HL-60 (cell line): ENCODE data around the gene F8A2.
"Not testable (repeated sequence)": the region's sequence is repeated elsewhere in the genome, so short reads cannot be mapped to it uniquely, and the experiment has no call there.

ENCODE experiments used
- GABPA ChIP-seq: IDR thresholded peaks from 2 replicates; pipeline ENCODE4 v1.6.1; 2012; ENCODE audit warnings: low read depth
- POLR2AphosphoS5 ChIP-seq: IDR thresholded peaks from 2 replicates; pipeline ENCODE4 v1.6.1; 2012; ENCODE audit warnings: low read depth
- TF ChIP-seq, protein P1 (sequence below): IDR thresholded peaks from one replicate; pipeline ENCODE4 v1.5.1; 2011; ENCODE audit warnings: low read length, control low read depth, inconsistent platforms; ENCODE audit not compliant: insufficient read depth
- TF ChIP-seq, protein P2 (sequence below): IDR thresholded peaks from 2 replicates; pipeline ENCODE4 v1.6.1; 2012; ENCODE audit warnings: low read depth; ENCODE audit not compliant: insufficient replicate concordance

DNA sequence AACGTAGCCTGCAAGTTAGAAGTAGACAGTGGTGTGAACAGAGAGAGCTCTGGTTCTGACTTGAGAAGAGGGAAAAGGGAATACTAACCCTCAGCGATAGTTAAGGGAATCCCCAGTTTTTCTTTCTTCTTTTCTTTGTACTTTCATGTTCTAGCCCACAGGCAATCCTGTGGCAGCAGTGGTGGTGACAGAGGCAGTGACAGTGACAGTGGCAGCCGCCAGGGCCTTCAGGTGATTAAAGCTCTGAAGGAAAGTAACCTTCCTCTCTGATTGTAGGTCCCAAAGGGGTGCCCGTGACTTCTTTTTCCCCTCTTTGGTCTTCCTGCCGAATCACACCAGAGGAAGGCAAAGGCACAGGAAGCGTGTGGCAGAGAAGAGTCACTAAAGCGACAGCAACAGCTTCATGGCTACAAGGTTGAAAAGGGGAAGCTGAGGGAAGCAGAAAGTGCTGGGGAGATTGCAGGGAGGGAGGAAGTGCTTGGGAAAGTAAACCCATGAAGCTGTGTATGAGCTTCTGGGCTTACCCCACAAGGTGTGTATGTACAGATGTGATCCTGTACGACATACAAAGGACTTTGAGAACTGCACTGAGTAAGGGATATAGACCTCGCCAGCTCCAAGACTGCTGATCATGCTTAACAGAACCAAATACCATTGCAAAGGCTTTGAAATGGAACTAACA, 8.0 kb upstream of the F8A2 start:
- TF ChIP-seq, protein P1, sequence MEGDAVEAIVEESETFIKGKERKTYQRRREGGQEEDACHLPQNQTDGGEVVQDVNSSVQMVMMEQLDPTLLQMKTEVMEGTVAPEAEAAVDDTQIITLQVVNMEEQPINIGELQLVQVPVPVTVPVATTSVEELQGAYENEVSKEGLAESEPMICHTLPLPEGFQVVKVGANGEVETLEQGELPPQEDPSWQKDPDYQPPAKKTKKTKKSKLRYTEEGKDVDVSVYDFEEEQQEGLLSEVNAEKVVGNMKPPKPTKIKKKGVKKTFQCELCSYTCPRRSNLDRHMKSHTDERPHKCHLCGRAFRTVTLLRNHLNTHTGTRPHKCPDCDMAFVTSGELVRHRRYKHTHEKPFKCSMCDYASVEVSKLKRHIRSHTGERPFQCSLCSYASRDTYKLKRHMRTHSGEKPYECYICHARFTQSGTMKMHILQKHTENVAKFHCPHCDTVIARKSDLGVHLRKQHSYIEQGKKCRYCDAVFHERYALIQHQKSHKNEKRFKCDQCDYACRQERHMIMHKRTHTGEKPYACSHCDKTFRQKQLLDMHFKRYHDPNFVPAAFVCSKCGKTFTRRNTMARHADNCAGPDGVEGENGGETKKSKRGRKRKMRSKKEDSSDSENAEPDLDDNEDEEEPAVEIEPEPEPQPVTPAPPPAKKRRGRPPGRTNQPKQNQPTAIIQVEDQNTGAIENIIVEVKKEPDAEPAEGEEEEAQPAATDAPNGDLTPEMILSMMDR = not testable (repeated sequence)
- not testable (repeated sequence) for TF ChIP-seq POLR2AphosphoS5, GABPA
- TF ChIP-seq, protein P2, sequence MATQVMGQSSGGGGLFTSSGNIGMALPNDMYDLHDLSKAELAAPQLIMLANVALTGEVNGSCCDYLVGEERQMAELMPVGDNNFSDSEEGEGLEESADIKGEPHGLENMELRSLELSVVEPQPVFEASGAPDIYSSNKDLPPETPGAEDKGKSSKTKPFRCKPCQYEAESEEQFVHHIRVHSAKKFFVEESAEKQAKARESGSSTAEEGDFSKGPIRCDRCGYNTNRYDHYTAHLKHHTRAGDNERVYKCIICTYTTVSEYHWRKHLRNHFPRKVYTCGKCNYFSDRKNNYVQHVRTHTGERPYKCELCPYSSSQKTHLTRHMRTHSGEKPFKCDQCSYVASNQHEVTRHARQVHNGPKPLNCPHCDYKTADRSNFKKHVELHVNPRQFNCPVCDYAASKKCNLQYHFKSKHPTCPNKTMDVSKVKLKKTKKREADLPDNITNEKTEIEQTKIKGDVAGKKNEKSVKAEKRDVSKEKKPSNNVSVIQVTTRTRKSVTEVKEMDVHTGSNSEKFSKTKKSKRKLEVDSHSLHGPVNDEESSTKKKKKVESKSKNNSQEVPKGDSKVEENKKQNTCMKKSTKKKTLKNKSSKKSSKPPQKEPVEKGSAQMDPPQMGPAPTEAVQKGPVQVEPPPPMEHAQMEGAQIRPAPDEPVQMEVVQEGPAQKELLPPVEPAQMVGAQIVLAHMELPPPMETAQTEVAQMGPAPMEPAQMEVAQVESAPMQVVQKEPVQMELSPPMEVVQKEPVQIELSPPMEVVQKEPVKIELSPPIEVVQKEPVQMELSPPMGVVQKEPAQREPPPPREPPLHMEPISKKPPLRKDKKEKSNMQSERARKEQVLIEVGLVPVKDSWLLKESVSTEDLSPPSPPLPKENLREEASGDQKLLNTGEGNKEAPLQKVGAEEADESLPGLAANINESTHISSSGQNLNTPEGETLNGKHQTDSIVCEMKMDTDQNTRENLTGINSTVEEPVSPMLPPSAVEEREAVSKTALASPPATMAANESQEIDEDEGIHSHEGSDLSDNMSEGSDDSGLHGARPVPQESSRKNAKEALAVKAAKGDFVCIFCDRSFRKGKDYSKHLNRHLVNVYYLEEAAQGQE = not testable (repeated sequence)
